Ascending aorta (tissue), 2 donors: ENCODE measurements around the gene USP15. TPM values are rescaled to one million over a fixed set of nuclear protein-coding genes. Genes with fewer than 3 reads are reported as not detected.

Source experiments
- DNase-seq, 2 donors: peaks; one replicate each; pipeline ENCODE4 v3.0.0-alpha.2; 2019; ENCODE audit warnings: low spot score in 2 of 2
- H3K27ac ChIP-seq, 2 donors: fragments of 200-600 bp; sonication (generic); one replicate each; pipeline ENCODE4 v1.5.1; 2016 to 2017; ENCODE audit warnings: mild to moderate bottlenecking in 1 of 2
- H3K27me3 ChIP-seq: fragments of 200-600 bp; sonication (generic); one replicate; pipeline ENCODE4 v1.5.1; 2017
- H3K36me3 ChIP-seq, 2 donors: fragments of 200-600 bp; sonication (generic); one replicate each; pipeline ENCODE4 v1.5.1; 2016
- H3K4me1 ChIP-seq, 2 donors: fragments of 200-600 bp; sonication (generic); one replicate each; pipeline ENCODE4 v1.5.1; 2016 to 2017; ENCODE audit warnings: mild to moderate bottlenecking in 1 of 2
- H3K4me3 ChIP-seq, 2 donors: fragments of 200-600 bp; sonication (generic); one replicate each; pipeline ENCODE4 v1.5.1; 2016 to 2017; ENCODE audit warnings: mild to moderate bottlenecking in 1 of 2
- H3K9me3 ChIP-seq, 2 donors: fragments of 200-600 bp; sonication (generic); one replicate each; pipeline ENCODE4 v1.5.1; 2016
- intact Hi-C: fragments of 100-400 bp; cut with DNase I; formaldehyde crosslinking; loops from one replicate; pipeline ENCODE4 v1.15.1; 2023
- total RNA-seq: library from RNA; depleted of rRNA; stranded (reverse); fragments of >200 nt; gene quantifications from one replicate; pipeline ENCODE4 v1.1.0, GENCODE V29; 2016
- TF ChIP-seq, protein P1 (sequence below), 3 experiments: fragments of 200-600 bp in 2 of 3; fragments of 450-650 bp in 1 of 3; sonication (generic) in 2 of 3; IDR thresholded peaks; one replicate each; pipeline ENCODE4 v1.5.1; 2016 to 2019; ENCODE audit warnings: antibody characterized with exemption in 3 of 3, mild to moderate bottlenecking in 1 of 3, moderate library complexity in 1 of 3

USP15 gene
- total RNA-seq, 1 donor from 2014 or later = 48.2 TPM

DNA sequence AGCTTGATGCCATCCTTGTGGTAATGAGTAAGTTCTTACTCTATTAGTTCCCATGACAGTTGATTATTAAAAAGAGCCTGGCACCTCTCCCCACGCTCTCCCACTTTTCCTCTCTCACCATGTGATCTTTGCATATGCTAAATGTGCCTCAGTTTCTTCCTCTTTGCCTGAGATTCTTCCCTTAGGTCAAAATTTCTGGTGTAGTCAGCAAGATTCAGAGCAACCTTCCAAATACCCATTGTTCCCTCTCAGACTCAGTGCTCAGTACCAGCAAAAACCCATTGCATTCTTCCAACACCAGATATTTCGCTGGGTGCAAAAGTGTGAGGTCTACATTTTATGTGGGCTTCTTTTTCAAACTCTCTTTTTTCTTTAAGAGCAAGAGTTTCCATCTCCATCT lies 10.8 kb upstream of the USP15 start:
- TF ChIP-seq, protein P1, sequence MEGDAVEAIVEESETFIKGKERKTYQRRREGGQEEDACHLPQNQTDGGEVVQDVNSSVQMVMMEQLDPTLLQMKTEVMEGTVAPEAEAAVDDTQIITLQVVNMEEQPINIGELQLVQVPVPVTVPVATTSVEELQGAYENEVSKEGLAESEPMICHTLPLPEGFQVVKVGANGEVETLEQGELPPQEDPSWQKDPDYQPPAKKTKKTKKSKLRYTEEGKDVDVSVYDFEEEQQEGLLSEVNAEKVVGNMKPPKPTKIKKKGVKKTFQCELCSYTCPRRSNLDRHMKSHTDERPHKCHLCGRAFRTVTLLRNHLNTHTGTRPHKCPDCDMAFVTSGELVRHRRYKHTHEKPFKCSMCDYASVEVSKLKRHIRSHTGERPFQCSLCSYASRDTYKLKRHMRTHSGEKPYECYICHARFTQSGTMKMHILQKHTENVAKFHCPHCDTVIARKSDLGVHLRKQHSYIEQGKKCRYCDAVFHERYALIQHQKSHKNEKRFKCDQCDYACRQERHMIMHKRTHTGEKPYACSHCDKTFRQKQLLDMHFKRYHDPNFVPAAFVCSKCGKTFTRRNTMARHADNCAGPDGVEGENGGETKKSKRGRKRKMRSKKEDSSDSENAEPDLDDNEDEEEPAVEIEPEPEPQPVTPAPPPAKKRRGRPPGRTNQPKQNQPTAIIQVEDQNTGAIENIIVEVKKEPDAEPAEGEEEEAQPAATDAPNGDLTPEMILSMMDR (IDR thresholded peaks at IDR 0.05) = no peak

DNA sequence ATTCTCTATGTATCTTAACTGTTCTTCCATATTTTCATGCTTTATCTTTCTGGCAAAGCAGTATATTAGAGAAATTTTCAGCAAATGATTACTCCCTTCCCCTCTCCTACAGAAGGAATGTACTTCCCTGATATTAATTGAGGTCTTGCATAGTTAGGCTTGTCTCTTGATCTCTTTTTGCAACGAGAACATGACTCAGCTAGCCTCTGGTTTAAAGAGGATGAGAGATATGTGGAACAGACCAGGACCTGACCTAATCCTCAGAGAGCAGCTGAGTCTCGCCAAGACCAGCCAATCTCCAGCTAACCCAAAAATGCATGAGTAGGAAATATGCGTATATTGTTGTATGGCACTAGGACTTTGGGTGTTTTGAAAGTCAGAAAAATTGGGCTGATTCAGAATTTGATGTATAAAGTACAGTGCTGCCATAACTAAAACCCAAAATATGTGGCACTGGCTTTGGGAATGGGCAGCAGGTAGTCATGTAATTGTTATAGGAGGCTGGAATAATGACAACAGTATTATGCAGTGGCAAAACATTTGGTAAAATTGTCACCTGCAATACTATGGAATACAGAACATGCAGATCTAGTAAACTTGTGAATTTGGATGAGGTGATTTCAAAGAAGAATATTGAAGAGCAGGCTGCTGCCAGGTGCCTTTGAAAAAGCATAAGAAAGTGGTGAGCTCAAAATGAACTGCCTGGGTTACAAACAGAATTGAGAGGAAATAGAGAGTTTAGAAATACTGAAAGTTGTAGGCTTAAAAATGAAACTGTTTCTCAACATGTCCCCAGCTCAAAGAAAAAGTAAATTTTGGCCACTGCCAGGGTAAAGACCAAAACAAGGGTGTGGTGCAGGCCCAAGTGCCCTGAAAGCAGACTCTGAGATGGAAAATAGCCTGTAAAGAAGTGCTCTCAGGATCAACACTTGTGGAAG lies 9.3 kb upstream of the USP15 start:
- no peaks in the 10 kb centered on the region for H3K9me3 ChIP-seq
- H3K36me3 ChIP-seq = no peaks in the 10 kb centered on the region
- H3K27me3 ChIP-seq = no peaks in the 10 kb centered on the region
- H3K27ac ChIP-seq = peak overlapping the region; percentile 54 to 59
- TF ChIP-seq, protein P1 (IDR thresholded peaks at IDR 0.05) = no peak
- DNase-seq = no peak
- intact Hi-C loops = no loop called here
- H3K4me1 ChIP-seq = peaks cover 0 to 3% of the 10 kb centered on the region in 2 donors
- H3K4me3 ChIP-seq = no peak overlapping the region

More for the DNA sequence above, 10.8 kb upstream of the USP15 start:
- H3K4me3 ChIP-seq = no peak overlapping the region
- DNase-seq = no peak
- H3K27me3 ChIP-seq = no peaks in the 10 kb centered on the region
- H3K27ac ChIP-seq = no peak overlapping the region
- no peaks in the 10 kb centered on the region for H3K36me3 ChIP-seq
- H3K4me1 ChIP-seq = peaks cover 0 to 3% of the 10 kb centered on the region in 2 donors
- intact Hi-C loops = no loop called here
- no peaks in the 10 kb centered on the region for H3K9me3 ChIP-seq

DNA sequence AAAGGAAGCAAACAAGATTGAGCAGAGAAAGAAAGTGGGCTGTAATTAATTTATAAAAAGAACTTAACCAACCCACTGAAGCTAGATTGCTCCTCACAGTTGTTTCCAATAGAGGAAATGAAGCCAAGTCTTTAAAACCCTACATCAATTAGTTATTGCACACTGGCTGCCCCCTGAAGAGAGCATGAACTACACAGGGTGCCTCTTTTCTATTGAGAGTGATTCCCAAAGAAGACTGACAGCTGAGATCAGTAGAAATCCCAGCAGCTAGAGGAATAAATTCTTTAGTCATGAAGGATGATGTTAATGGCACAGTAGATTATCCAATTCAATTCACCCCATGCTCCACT lies 8.6 kb upstream of the USP15 start:
- Histone ChIP-seq H3K27ac (peak overlapping the region; percentile 54 to 59), H3K27me3 (no peaks in the 10 kb centered on the region), H3K4me1 (peaks cover 0 to 3% of the 10 kb centered on the region in 2 donors), H3K4me3 (no peak overlapping the region), H3K9me3 (no peaks in the 10 kb centered on the region), H3K36me3 (no peaks in the 10 kb centered on the region)
- TF ChIP-seq, protein P1 (IDR thresholded peaks at IDR 0.05) = no peak
- intact Hi-C loops = no loop called here
- no peak for DNase-seq

DNA sequence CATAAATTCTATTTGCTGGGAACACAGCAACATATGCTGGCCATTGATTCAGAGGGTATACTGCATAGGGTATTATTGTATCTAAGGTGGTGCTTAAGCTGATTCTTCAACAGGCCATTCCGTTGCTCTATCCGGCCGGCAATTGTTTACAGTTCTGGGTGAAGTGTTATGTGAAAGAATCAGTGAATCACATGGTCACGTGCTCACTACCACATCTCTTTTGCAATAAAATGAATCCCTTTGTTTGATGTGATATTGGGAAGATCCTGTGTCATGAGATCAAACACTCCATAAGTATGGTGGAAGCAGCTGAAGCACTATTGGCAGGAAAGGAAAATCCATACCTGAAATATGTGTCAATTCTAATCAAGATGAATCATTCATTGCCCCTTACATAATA lies 7.6 kb upstream of the USP15 start:
- no peaks in the 10 kb centered on the region for H3K9me3 ChIP-seq
- TF ChIP-seq, protein P1 (IDR thresholded peaks at IDR 0.05) = no peak
- peaks cover 0 to 3% of the 10 kb centered on the region in 2 donors for H3K4me1 ChIP-seq
- DNase-seq = no peak
- H3K27me3 ChIP-seq = no peaks in the 10 kb centered on the region
- no peaks in the 10 kb centered on the region for H3K36me3 ChIP-seq
- H3K27ac ChIP-seq = no peak overlapping the region
- H3K4me3 ChIP-seq = no peak overlapping the region
- intact Hi-C loops = no loop called here

DNA sequence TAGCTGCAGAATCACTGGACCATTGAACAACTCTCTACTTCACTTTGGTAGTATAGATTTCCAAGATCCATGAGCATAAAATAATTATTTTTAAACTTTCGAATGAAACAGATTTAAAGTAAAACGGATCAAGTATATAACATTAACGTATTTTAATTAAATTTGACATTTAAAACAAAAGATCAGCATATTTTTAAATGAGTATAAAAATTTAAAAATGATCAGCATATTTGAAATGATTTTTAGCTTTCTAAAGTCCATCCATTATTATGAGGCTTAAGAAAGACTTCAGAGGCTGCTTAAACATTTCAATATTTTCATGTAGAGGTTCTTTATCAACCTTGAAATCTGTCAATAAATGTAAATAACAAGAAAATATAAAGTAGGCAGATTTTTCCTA lies 5.2 kb upstream of the USP15 start:
- intact Hi-C loops = no loop called here
- H3K4me1 ChIP-seq = peaks cover 4 to 12% of the 10 kb centered on the region in 2 donors
- no peaks in the 10 kb centered on the region for H3K36me3 ChIP-seq
- TF ChIP-seq, protein P1 (IDR thresholded peaks at IDR 0.05) = no peak
- no peak for DNase-seq
- no peaks in the 10 kb centered on the region for H3K27me3 ChIP-seq
- no peak overlapping the region for H3K4me3 ChIP-seq
- H3K27ac ChIP-seq = no peak overlapping the region
- H3K9me3 ChIP-seq = no peaks in the 10 kb centered on the region
